GM18519 (cell line): ENCODE data around the gene ZNF462.

ENCODE experiments used
- ATAC-seq: cut with Tn5 transposase; IDR thresholded peaks from one replicate; pipeline ENCODE4 v1.9.1; 2021; ENCODE audit warnings: mild to moderate bottlenecking, moderate library complexity; ENCODE audit not compliant: unreplicated experiment, low FRiP score

The ZNF462 gene

DNA sequence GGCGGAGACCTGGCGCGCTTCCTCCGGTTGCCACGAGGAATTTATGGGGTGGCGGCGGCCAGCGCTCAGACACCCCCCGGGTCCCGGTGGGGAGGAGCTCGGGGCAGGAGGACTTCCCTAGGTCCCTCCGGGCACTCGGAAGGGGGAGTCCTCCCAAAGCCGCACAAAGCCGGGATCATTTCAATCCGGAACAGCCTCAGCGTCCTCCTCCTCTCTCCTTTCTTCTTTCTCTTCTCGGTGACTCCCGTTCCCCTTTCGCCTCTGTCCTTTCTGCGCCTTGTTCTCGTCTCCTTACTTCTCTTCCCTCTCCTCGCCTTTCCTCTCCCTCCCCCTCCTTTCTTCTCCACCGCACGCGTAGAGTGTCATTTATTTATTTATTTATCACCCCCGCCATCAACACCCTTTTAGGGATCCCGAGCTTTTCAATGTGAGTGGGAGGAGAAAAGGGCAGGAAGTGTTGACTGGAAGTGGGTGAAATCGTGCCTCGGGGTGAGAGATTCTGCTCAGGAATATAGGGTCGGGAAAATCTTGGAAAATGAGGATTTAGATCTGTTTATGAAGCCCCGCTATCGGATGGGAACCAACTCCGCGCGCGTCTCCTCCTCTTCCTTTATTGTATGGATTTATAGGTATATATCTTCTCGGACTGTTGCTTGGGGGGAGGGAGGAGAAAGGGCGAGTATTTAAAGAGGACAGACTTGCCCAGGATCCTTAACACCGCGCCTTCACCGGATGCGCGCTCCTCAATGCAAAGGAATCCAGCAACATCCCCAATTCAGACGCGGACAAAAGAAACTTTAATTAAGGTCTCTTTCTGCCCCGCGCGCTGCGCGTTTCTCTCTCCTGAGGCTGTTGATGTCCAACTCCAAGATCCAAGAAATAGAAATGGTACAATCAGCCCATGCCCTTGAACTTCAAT lies 2.0 kb upstream of the ZNF462 start:
- ATAC-seq, result no peak

GRCh38 chr9:106861640-106862109 lies 1.3 kb upstream of the ZNF462 start:
- ATAC-seq, result no peak

- ATAC-seq, result no peak
Observed at GRCh38 chr9:106862110-106862820, 701 bp upstream of the ZNF462 start.

DNA sequence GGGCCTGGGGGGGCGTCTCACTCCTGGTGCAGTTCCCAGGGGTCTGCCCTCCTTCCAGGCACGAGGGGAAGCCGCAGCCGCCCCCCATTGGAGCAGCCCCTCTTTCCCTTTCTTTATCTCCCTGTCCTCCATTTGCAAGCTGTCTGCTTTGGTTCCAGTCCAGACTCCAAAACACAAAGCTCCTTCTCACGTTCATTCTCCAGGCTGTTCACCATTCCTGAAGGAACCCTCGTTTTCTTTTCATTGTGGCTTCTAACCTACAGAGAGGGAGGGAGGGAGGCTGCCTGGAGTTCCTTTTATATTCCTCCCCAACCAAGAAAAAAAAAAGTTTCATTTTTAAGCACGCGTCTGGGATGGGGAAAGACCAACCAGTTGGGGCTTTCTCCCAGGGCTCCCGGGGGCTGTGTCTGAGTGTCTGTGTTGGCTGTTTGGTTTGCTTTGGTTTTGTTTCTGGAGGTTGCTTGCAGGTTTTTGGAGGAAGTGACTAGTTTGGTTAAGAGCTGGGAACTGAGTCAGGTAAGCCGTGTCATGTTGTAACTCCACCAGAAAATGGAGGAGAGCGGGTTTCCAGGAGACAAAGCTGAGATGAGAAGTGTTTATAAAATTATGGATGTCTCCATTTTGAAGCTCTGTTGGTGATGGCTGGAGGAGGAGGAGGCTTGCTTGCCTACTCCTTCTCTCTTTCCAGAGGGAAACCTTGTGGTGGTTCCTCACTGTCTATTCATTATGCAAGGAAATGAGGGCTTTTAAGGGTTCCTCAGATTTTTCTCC lies 1.6 kb downstream of the ZNF462 start:
- ATAC-seq, result no peak

DNA sequence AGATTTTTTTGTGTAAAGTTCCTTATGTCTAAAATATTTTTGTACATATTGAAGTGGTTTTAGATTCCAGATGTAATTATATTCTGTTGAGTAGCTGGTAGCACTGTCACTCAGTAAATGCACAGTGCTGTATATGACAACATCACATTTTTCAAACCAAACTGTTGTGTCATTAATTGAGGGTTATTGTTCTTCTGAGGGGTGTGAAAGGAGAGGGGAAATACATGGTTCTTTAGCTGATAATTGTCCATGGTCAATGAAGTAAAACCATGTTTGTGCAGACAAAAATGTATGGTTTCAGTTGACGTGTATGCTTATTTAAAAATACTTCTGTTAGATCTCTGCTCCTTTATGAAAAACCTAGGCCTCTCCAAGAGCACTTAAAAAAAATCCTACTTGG lies 3.3 kb downstream of the ZNF462 start:
- no peak for ATAC-seq

GRCh38 chr9:106867286-106867685 lies 4.3 kb downstream of the ZNF462 start:
- no peak for ATAC-seq

DNA sequence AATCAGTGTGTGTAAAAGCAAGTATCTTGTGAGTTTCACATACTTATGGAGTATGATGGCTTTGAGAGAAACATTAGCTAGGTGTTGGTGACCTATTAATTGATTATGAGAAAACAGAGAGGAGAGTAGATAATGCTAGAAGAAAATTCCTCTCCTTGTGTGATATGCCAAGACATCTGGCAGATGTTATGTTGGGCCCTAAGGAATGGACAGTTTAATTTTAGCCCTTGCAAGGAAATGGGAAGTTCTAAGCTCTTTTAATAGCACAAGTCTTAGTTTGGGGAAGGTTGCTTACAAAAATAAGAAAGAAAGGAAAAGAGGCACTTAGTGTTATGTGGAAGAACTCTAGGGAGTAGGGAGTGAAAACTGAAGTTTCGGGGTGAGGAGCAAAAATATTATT lies 5.1 kb downstream of the ZNF462 start:
- ATAC-seq, result no peak

GRCh38 chr9:106868565-106868964 lies 5.6 kb downstream of the ZNF462 start:
- ATAC-seq, result no peak

- no peak for ATAC-seq
Observed at GRCh38 chr9:106869028-106869427, 6.1 kb downstream of the ZNF462 start.

DNA sequence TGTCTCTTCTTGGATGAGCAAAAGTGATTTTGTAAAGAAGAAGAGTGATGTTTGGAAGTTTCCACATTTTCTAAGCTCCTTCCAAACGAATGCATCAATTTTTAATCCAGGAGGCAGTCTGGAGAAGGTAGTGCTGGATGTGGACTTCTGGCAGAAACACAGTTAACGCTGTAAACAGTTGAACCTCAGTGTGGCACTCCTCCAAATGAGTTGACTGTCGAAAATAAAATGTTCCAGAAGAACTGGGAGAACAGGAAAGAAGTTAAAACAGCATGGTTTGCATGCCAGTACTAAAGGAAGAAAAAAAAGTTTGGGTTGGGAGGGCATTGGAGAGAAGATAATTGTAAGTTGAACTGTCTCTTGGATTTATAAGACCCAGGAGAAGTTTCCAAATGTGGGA lies 6.5 kb downstream of the ZNF462 start:
- no peak for ATAC-seq

DNA sequence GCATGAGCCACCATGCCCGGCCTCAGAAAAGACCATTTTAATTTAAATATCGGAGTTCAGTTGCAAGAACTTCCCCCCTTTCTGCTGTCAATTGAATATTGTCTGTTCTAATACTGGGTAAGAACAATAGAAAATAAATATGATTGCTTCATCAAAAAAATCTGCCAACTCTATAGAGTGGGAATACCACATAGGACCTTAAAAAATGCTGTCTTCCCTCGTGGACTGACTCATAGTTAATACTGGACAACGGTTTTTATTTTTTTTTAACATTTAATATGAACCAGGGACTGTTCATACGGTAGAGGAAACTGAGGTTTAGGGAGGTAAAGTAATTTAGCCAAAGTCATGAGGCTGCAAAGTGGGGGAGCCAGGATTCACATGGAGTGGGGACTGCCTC lies 9.7 kb downstream of the ZNF462 start:
- ATAC-seq, result no peak

DNA sequence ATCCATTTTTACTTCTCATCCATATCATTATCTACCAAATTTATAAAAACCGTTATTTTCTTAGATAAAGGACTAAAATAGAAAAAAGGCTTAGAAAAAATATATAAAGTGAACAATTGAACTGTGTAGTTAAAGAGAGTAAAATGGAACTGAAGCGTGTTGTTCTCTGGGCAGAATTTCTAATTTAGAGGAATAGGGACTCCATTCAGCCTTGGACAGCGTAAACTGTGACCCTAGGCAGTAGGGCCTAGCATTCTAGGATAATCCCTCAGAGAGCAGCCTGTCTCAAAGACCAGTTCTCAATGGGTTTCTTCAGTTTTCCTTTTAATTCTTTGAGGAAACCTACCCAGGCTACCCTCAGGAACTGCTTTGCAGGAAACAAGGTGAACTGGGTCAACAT lies 11.1 kb downstream of the ZNF462 start:
- no peak for ATAC-seq

DNA sequence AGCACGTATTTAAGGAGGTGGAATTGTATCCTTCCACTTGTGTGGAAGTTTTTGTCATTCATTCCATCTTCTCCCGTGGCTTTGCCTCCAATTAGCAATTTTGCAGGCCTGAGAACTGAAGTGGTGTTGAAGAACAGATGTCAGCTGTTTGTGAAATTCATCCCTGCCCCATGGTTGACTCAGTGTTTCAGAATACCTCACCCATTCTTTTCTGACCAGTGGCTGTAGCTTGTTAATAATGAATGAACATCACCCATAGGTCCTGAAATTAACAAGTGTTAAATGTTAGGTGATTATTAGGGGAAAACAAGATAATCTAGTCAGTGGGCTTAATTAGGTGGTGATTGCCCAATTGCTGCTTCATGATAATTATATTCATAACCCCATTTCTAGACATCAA lies 11.7 kb downstream of the ZNF462 start:
- no peak for ATAC-seq

DNA sequence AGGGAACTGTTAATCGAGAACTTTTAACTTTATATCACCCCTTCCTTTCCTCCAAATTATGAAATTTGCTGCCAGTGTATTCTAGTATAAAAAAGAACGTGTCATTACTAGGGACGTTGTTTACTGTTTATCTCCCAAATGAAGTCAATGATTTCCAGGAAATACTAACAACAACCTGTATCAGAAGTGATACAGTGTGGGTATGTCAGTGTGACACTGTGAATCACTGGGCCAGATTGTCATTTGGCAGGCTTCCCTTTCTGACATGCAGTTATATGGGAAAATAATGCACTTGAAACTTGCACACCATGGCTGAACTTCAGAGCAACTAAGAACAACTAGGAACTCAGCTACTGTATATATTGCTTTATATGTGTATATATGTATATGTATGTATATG lies 12.6 kb downstream of the ZNF462 start:
- ATAC-seq, result no peak

DNA sequence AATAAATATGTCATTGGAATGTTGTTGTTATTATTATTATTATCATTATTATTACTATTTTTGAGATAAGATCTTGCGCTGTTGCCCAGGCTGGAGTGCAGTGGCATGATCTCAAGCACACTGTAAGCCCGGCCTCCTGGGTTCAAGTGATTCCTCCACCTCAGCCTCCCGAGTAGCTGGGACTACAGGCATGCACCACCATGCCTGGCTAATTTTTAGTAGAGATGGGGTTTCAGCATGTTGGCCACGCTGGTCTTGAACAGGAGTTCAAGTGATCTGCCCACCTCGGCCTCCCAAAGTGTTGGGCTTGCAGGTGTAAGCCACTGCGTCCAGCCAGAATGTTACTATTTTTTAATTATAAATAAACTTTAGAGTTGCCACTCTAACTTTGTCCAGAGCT lies 14.4 kb downstream of the ZNF462 start:
- no peak for ATAC-seq

DNA sequence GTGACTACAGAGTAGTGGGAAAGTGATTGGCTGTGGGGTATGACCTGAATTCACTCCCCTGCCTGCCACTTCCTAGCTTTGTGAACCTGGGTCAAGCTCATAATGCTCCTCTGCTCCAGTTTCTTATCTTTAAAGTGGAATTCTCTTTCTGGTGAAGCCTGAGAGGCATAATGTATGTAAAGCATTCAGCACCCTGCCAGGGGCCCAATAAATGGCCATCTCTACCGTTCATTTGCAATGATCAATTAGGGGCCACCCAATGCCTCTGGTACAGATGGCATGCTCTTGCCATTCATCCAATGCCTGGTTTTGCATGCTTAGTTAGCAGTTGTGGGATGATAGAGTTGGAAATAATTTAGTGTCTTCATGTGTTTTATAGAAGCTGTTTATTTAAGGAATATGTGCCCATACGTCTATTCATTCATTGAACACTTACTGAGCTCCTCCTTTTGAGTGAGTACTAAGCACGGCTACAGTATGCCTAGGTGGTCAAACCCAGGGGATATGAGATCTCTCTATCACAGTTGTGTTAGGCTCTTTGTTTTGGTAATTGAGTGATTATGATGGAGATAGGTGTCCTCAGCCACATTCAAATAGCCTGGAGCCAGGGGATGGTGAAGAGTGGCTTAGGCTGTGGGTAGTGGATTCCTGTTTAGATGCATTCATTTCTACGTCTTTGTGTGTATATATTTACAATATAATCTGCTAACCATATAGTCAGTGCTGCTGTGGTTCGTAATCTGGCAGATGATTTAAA lies 15.3 kb downstream of the ZNF462 start:
- ATAC-seq, result no peak

DNA sequence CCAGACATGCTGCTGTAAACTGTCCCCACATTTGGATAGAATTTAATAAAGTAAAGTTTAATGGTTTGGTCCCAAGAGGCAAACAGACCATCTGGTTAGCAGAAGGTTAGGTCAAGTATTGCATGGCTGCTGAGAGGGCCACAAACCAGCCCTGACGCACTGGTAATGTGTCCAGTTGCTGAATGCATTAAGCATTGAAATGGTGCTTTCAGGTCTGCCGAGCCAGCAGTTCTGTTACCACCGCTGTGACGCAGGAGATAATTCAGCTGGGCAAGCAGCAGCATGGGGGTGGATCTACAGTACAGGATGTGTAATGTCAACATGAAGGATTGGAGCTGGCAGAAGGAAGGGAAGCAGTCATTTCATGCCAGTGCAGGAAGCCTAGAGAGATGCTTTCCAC lies 16.0 kb downstream of the ZNF462 start:
- no peak for ATAC-seq

DNA sequence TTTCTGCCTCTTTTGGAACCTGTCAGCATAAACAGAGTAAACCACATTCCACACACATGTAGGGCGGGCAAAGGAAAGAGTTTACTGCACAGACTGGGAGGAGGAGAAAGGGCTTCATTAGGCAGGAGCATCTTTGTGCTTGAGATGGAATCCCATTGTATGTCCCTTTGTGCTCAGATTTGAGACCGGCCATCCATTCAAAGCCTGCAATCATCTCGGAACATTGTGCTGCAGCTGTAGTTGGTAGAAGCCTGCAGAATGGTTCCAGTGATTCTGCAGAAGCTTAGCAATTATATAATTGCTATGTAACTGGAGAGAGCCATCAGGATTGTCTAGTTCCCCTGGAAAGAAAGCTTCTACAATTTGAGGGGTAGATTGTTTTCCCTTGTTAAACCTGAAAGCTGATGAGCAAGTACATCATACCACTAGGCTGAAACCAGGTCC lies 16.5 kb downstream of the ZNF462 start:
- ATAC-seq, result no peak

DNA sequence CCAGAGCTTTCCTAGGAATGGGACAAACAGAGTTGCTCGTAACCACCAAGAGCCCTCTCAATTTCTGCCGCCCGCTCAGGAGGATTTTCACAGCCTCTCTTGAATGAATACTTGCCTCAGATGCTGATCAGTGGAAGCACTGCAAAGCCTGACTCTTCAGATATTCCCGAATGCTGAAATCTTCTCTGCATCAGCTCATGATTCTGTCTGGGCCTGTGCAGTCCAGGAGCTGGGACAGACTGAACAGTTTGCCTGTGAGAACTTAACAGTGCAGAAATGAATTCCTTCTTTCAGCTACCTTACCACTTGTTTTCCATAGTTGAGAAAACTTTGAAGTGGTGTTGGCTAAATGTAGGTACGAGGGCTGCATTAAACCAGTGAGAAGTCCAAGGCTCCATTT lies 17.1 kb downstream of the ZNF462 start:
- ATAC-seq, result no peak

DNA sequence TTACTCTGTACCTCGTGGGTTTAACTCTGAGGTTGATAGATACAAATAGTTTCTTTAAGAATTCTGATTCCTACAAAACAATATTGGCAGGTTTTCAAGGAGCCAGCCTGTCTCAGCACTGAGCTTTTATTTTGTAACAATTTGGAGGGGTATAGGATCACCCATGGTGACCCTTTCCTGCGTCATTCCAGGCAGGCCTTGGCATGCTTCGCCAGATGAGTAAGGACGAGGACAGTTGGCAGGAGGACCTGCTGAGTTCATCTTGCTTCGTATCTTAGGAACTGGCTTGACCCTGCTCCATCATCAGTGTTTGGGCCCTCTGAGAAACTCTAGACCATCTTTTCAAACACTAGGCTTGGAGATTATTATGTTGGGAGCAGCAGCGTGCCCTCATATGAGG lies 17.9 kb downstream of the ZNF462 start:
- no peak for ATAC-seq
